GM12874 (cell line): ENCODE measurements around the gene FRMD4A.

Source experiments
- TF ChIP-seq, protein P1 (sequence below): IDR thresholded peaks from 2 replicates; pipeline ENCODE4 v1.5.1; 2011; ENCODE audit warnings: low read depth, mild to moderate bottlenecking, control low read depth, low read length, moderate library complexity; ENCODE audit not compliant: insufficient read depth

Gene FRMD4A

GRCh38 chr10:13801156-13801906 lies 529.4 kb downstream of the FRMD4A start:
- TF ChIP-seq, protein P1, sequence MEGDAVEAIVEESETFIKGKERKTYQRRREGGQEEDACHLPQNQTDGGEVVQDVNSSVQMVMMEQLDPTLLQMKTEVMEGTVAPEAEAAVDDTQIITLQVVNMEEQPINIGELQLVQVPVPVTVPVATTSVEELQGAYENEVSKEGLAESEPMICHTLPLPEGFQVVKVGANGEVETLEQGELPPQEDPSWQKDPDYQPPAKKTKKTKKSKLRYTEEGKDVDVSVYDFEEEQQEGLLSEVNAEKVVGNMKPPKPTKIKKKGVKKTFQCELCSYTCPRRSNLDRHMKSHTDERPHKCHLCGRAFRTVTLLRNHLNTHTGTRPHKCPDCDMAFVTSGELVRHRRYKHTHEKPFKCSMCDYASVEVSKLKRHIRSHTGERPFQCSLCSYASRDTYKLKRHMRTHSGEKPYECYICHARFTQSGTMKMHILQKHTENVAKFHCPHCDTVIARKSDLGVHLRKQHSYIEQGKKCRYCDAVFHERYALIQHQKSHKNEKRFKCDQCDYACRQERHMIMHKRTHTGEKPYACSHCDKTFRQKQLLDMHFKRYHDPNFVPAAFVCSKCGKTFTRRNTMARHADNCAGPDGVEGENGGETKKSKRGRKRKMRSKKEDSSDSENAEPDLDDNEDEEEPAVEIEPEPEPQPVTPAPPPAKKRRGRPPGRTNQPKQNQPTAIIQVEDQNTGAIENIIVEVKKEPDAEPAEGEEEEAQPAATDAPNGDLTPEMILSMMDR, result no peak

GRCh38 chr10:13797164-13797563 lies 533.6 kb downstream of the FRMD4A start:
- TF ChIP-seq, protein P1, result no peak

DNA sequence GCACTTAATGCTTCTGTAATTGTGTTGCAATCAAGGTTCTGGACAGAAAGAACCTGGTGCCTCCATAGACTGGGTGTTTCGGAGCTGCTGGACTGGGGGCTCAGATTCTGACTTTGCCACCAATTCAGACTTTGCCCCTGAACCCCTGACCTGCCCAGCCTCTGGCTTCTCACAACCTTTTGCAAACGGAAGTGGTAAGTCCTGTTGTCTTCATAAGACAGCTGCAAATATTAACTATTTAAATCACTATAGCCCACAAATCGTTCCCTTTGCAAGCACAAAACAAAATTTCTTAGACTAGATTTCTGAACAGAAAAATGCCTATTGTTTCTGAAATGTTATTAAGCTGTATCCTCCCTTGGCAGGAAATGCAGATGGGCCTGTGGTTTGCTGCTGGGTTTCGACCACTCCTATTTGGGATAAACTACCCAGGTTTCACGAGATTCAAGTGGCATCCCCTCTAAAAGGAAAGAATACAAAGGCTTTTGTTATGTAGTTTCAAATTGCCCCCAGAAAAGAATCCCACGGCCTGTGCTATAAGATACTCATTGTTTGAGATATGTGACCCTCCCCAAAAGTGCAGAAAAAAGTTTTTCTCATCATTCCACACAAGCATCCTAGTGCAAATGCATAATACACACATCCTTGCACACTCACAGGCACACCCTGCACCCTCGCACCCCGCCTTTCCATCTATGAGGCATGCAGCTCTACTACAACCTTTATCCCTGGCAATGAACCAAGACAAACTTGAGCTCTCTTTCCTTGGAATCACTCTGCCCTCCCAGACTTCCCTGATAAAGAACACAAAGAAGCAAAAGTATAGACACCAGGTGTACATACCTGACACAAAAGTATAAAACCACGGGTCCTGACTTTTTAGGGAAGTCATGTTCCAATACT lies 534.8 kb downstream of the FRMD4A start:
- TF ChIP-seq, protein P1, result no peak

- TF ChIP-seq, protein P1, result no peak
Measured at GRCh38 chr10:13794992-13795612, 535.6 kb downstream of the FRMD4A start.

DNA sequence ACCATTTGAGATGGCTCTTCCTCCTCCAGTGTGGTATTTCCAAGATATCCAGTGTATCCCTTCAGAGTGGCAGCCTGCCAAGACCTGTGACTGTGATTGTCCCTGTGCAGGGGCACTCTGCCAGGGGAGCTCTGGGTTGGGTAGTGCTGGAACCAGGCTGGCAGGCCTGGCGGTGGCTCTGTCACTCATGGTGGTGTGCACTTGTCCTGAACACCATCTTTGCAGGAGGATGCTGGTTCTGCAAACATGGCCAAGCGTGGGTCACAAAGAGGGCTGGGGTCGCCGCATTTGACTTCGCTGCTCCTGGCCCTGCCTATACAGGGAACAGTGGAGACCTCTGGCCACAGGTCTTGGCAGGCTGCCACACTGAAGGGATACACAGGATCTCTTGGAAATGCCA lies 538.7 kb downstream of the FRMD4A start:
- TF ChIP-seq, protein P1, result no peak

DNA sequence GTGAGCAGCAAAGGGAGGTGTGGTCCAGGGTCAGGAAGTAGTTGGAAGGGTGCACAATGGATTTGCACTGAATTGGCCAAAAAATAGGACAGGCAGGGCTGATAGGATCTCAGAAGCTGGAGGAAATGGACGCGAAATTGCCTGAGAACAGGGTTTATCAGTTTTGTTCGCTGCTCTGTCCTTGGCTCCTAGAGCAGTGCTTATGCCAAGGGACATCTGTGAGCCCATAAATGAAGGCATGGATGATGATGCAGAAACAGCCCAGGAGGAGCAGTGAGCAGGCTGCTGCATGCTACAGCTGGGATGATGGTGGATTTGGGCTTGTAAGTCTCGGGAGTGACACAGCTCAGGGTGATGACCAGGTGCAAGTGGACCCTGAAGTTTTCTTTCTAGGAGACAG lies 539.2 kb downstream of the FRMD4A start:
- TF ChIP-seq, protein P1, result no peak

DNA sequence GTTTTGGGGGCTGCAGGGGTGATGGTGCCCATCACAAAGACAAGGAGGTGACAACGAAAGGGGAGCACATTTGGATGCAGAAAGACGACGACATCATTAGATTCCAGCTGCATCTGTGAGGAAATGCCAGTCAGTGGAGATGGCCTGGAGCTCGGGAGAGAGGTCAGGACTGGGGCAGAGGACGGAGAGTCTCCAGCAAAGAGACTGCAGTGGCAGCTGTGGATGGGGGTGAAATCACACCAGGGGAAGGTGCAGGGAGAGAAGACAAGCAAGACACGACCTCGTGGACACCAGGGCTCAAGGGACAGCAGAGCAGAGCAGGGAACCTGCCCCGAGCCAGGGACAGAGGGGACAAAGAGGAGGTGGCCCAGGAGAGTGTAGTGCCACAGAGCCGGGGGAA lies 540.5 kb downstream of the FRMD4A start:
- TF ChIP-seq, protein P1, result no peak
